PC-9 (cell line): Measurements from ENCODE around the gene MLIP. TPM values are rescaled to one million over a fixed set of nuclear protein-coding genes. Genes with fewer than 3 reads are reported as not detected.

ENCODE experiments used
- BruUV-seq: library from RNA; stranded (reverse); fragments of 400-500 nt; replicated peaks from 2 replicates; lab custom pipeline; 2021; lab: Mats Ljungman, UMichigan
- CTCF ChIA-PET: fragments of 300-600 bp; sonication (Branson Sonifier 250); formaldehyde crosslinking; loops from one replicate; lab custom pipeline; 2022; ENCODE audit warnings: antibody characterized with exemption; lab: Charles Lee
- POLR2A ChIA-PET: fragments of 300-600 bp; sonication (Branson Sonifier 250); formaldehyde crosslinking; loops from one replicate; lab custom pipeline; 2022; ENCODE audit warnings: antibody characterized with exemption; ENCODE audit not compliant: unreplicated experiment; lab: Charles Lee
- DNase-seq, 2 experiments: peaks; one replicate each; pipeline versions ENCODE4 v3.0.0 to v3.0.0-alpha.2; 2015 to 2022; ENCODE audit warnings: mixed read lengths in 1 of 2
- H2AFZ ChIP-seq: fragments of 200-600 bp; sonication (generic); 2 replicates; pipeline ENCODE4 v1.8.1; 2017; ENCODE audit warnings: antibody characterized with exemption
- H3F3A ChIP-seq: fragments of 200-600 bp; sonication (generic); 2 replicates; pipeline ENCODE4 v1.8.1; 2017; ENCODE audit warnings: antibody characterized with exemption, mild to moderate bottlenecking, low read depth; ENCODE audit not compliant: insufficient read depth
- H3K27ac ChIP-seq: fragments of 200-600 bp; sonication (generic); 2 replicates; pipeline ENCODE4 v1.6.1; 2016; ENCODE audit warnings: mixed run types
- H3K27me3 ChIP-seq: fragments of 200-600 bp; sonication (generic); 2 replicates; pipeline ENCODE4 v1.6.1; 2016; ENCODE audit warnings: low read depth, mixed run types; ENCODE audit not compliant: insufficient read depth
- H3K36me3 ChIP-seq: fragments of 200-600 bp; sonication (generic); 2 replicates; pipeline ENCODE4 v1.6.1; 2016; ENCODE audit warnings: low read depth, mixed run types
- H3K4me1 ChIP-seq: fragments of 200-600 bp; sonication (generic); replicated peaks from 2 replicates; pipeline ENCODE4 v1.6.1; 2016; ENCODE audit warnings: mixed run types; ENCODE audit not compliant: insufficient read depth
- H3K4me2 ChIP-seq: fragments of 200-600 bp; sonication (generic); 2 replicates; pipeline ENCODE4 v1.6.1; 2017; ENCODE audit warnings: mixed run types
- H3K4me3 ChIP-seq: fragments of 200-600 bp; sonication (generic); 2 replicates; pipeline ENCODE4 v1.6.1; 2016; ENCODE audit warnings: mixed run types
- H3K79me2 ChIP-seq: fragments of 200-600 bp; sonication (generic); 2 replicates; pipeline ENCODE4 v1.6.1; 2017; ENCODE audit warnings: low read depth, mixed run types
- H3K9me2 ChIP-seq: fragments of 200-600 bp; sonication (generic); 2 replicates; pipeline ENCODE4 v1.8.1; 2017; ENCODE audit warnings: mild to moderate bottlenecking; ENCODE audit not compliant: insufficient read depth
- H3K9me3 ChIP-seq: fragments of 200-600 bp; sonication (generic); 2 replicates; pipeline ENCODE4 v1.8.1; 2016; ENCODE audit warnings: low read depth; ENCODE audit not compliant: insufficient read depth
- H4K20me1 ChIP-seq: fragments of 200-600 bp; sonication (generic); 2 replicates; pipeline ENCODE4 v1.8.1; 2017; ENCODE audit not compliant: insufficient read depth
- CTCF ChIP-seq: fragments of 200-600 bp; sonication (generic); conservative IDR thresholded peaks from 2 replicates; pipeline ENCODE4 v1.6.1; 2017; ENCODE audit warnings: mixed run types, antibody characterized with exemption, mild to moderate bottlenecking, moderate library complexity
- EZH2 ChIP-seq: fragments of 200-600 bp; sonication (generic); IDR thresholded peaks from 2 replicates; pipeline ENCODE4 v1.8.0; 2017; ENCODE audit warnings: antibody characterized with exemption, low read depth
- intact Hi-C: fragments of 100-400 bp; cut with micrococcal nuclease; formaldehyde crosslinking; loops from one replicate; pipeline ENCODE4 v1.10.0; 2022; ENCODE audit not compliant: unreplicated experiment
- total RNA-seq: library from RNA; stranded (reverse); gene quantifications from 2 replicates; pipeline ENCODE4 v1.2.3, GENCODE V29; 2021

Gene MLIP
- total RNA-seq, 1 experiment from 2014 or later: 0.79 TPM

GRCh38 chr6:54133186-54133585 lies 21.9 kb downstream of the MLIP start:
- Histone ChIP-seq H3K4me2 (no peak overlapping the region), H4K20me1 (no peaks in the 10 kb centered on the region), H3K27me3 (no peaks in the 10 kb centered on the region), H3K79me2 (no peaks in the 10 kb centered on the region), H3K9me3 (no peaks in the 10 kb centered on the region), H2AFZ (no peak overlapping the region), H3K4me1 (peaks cover 10% of the 10 kb centered on the region), H3F3A (no peaks in the 10 kb centered on the region), H3K36me3 (no peaks in the 10 kb centered on the region), H3K27ac (no peak overlapping the region), H3K9me2 (no peaks in the 10 kb centered on the region), H3K4me3 (no peak overlapping the region)
- ChIA-PET POLR2A (no interaction called here), CTCF (no interaction called here)
- no peak for TF ChIP-seq EZH2
- TF ChIP-seq CTCF: no peak
- intact Hi-C loops: no loop called here
- DNase-seq: no peak
- no TSS peak for BruUV-seq

- H3K4me1 ChIP-seq: peaks cover 10% of the 10 kb centered on the region
- H2AFZ ChIP-seq: no peak overlapping the region
- no peak overlapping the region for H3K27ac ChIP-seq
- no peak overlapping the region for H3K4me2 ChIP-seq
- no TSS peak for BruUV-seq
- H3K36me3 ChIP-seq: no peaks in the 10 kb centered on the region
- no peaks in the 10 kb centered on the region for H3F3A ChIP-seq
- H3K9me2 ChIP-seq: no peaks in the 10 kb centered on the region
- H3K9me3 ChIP-seq: no peaks in the 10 kb centered on the region
- no peak for TF ChIP-seq EZH2
- no peak overlapping the region for H3K4me3 ChIP-seq
- intact Hi-C loops: no loop called here
- ChIA-PET CTCF (no interaction called here), POLR2A (no interaction called here)
- H3K79me2 ChIP-seq: no peaks in the 10 kb centered on the region
- H4K20me1 ChIP-seq: no peaks in the 10 kb centered on the region
- DNase-seq: no peak
- no peaks in the 10 kb centered on the region for H3K27me3 ChIP-seq
These were observed 23.7 kb downstream of the MLIP start for GRCh38 chr6:54134935-54135334.

GRCh38 chr6:54135665-54136369 lies 24.6 kb downstream of the MLIP start:
- H4K20me1 ChIP-seq: no peaks in the 10 kb centered on the region
- H3K27ac ChIP-seq: no peak overlapping the region
- ChIA-PET POLR2A (interaction anchor here (0.6 kb wide), 1 partner anchor 26 kb away, joined by 7 read pairs; no protein-coding TSS in a partner anchor), CTCF (no interaction called here)
- no peaks in the 10 kb centered on the region for H3K79me2 ChIP-seq
- H3K27me3 ChIP-seq: no peaks in the 10 kb centered on the region
- H3K9me3 ChIP-seq: no peaks in the 10 kb centered on the region
- no peak for TF ChIP-seq EZH2
- no peak for TF ChIP-seq CTCF
- H3K36me3 ChIP-seq: no peaks in the 10 kb centered on the region
- H3K4me3 ChIP-seq: no peak overlapping the region
- intact Hi-C loops: no loop called here
- DNase-seq: no peak
- H3K4me1 ChIP-seq: peaks cover 10% of the 10 kb centered on the region
- BruUV-seq: no TSS peak
- H2AFZ ChIP-seq: peak overlapping the region; percentile 72
- H3K9me2 ChIP-seq: no peaks in the 10 kb centered on the region
- H3F3A ChIP-seq: no peaks in the 10 kb centered on the region
- H3K4me2 ChIP-seq: peak overlapping the region; percentile 47
